Epidermal melanocyte (primary cell): ENCODE data around the gene ACOX2.
"Not testable (repeated sequence)": the region's sequence is repeated elsewhere in the genome, so short reads cannot be mapped to it uniquely, and the experiment has no call there.

Experiments used
- DNase-seq: peaks from one replicate; pipeline ENCODE4 v3.0.0; 2011; ENCODE audit warnings: low spot score; ENCODE audit not compliant: insufficient read length

The ACOX2 gene

DNA sequence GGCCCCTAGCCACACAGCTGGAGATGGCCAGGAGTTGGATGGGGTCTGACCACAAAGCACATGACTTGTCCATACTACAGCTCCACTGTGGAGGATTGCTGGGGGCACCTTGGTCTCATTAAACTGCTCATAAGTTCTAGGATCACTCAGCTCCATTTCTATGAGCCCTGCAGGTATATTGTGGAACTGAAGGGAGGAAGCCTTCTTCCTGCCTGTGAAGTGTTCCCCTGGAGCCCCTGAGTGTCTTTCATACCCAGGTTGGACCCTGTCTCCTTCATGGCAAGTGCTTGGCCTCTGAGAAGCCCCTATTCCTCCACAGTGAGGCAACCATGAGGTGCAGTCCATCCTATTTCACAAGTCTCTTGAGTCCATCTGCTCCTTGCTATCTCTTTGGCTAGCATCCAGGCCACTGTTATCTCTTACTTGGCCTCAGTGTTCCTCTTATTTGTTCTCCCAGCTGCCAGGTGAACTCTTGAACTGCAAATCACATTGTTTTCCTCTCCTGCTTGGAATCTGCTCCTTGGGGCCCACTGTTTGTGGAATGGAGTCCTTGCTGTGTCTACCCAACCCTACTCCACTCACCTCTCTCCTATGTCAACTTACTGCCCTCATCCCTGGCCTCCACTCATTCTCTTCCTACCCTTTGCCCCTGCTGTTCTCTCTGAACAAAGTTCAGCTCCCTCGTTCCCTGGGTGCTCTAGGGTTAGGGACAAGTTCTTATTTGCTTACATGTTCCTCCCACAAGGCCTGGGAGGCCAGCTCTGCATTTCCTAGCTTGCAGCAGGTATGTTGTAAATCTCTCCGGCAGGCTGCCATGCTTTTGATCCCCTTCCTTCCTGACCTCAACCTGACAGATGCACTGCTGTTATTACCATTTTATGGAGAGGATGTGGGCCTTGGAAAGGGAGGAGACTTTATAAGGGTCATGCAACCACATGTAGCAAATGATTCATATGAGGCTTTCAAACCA lies 1.2 kb downstream of the ACOX2 start:
- DNase-seq: no peak

GRCh38 chr3:58534592-58535494 lies 2.1 kb downstream of the ACOX2 start:
- DNase-seq: no peak

DNA sequence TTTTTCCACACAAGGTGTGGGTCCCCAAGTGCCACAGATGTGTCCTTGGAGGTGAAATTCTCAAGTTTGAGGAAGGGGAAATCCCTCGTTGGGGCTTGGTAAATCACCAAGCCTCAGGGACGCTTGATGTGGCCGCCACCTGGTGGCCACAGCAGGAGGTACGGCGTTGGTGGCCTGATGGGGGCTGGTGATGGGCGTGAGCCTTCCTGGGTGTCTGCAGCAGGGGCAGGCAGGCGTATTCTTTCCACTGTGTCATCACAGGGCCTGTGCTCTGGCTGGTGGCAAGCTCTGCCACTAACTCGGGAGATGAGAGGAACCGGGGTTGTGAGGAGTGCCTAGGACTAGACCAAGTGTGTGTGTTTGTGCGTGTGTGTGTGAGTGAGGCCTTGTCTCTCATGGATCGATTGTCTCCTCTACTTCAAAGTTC lies 4.2 kb downstream of the ACOX2 start:
- peak; percentile 75 for DNase-seq

GRCh38 chr3:58531956-58532355 lies 5.0 kb downstream of the ACOX2 start:
- no peak for DNase-seq

- DNase-seq: no peak
These were observed 5.4 kb downstream of the ACOX2 start for GRCh38 chr3:58531555-58531954.

DNA sequence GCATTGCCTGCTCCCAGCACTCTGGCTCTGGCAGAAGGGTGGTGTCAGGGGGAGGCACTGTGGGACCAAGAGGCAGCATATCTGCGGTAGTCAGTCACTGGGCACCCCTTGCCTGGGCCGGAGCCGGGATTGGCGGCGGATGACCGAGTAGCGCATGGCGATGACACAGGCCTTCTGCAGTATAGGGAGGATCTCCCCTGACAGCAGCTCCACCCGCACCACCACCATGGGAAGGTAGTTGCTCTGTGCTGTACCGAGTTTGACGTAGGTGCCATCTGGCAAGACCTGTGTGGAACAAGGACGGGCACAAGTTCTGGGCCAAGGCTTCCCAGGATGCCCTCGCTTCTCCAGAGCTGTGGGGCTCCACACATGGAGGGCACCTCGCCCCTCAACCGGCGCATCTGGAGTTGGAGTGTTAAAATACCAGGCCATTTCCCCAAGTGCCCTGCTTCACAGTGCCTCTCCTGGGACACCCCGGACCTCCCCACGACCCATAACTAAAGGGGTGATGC lies 6.6 kb downstream of the ACOX2 start:
- DNase-seq: no peak

DNA sequence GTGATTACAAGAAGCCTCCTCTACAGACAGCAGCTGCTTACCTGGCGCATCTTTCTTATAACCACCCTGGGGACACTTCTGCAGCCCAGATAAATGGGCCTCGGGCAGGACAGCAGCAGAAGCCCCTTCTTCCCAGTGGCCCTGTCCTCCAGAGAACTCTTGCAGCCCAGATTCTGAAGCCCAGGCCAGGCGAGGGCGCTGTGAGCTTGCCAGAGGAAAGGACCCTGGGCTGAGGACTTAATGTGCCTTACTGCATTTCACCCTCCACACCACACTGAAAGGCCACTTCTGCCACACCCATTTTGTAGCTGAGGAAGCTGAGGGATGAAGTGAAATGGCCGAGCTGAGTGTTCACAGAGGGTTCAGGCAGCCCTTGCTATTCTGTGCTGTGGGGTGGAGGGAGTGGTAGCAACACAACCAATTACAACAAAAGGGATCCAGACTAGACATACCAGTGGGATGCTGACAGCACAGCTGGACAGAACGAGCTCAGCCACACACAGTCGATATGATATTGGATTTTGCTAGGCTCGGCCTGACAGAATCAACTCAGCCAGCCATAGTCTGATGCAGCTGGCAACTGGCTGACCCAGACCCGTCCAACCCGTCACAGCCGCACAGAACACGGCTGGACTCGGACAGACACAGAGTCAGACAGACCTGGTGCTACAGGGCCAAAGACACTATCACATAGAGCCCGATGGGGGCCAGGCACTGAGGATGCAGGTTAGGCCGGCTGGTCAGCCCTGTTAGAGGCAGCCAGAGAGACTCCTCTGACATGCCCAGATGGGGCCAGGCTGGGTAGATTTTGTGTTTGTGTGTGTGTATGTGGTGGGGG lies 7.3 kb downstream of the ACOX2 start:
- DNase-seq: no peak

GRCh38 chr3:58528629-58529028 lies 8.4 kb downstream of the ACOX2 start:
- DNase-seq: no peak

DNA sequence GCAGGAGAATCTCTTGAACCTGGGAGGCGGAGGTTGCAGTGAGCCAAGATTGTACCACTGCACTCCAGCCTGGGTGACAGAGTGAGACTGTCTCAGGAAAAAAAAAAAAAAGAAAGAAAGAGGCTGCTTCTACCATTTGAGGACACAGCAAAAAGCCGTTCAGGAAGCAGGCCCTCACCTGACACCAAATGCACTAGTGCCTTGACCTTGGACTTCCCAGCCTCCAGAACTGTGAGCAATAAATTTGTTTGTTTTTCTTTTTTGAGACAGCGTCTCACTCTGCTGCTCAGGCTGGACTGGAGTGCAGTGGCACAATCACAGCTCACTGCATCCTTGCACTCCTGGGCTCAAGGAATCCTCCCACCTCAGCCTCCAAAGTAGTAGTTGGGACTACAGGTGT lies 9.6 kb downstream of the ACOX2 start:
- not testable (repeated sequence) for DNase-seq

- DNase-seq: peak; percentile 54
These were observed 10.5 kb downstream of the ACOX2 start for GRCh38 chr3:58526515-58526957.

DNA sequence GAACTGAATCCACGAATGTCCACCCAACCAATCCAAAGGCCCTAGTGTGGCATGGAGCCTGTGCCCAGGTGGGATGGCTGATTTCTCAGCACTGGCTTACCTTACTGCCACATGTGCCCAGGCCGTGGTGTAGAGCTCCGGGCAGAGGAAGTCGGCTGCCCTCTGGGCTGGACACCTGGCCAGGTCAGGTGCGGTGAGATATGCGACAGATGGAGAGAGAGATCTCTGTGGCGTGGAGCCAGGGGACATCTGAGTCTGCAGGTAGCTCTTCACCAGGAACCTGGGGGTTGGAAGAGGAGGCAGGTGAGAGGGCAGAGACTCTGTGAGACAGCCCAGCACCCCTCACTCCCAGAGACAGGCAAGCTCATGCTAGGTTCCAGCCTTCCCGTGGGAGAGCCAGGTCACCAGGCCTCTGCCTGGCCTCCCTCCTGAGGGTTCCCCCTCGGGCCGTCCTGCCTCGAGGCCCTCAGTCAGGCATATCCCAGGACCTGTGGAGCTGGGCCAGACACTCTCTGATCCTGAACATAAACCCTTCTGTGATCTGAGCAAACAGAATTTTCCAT lies 12.6 kb downstream of the ACOX2 start:
- DNase-seq: no peak

- no peak for DNase-seq
These were observed 14.1 kb downstream of the ACOX2 start for GRCh38 chr3:58522759-58523425.

DNA sequence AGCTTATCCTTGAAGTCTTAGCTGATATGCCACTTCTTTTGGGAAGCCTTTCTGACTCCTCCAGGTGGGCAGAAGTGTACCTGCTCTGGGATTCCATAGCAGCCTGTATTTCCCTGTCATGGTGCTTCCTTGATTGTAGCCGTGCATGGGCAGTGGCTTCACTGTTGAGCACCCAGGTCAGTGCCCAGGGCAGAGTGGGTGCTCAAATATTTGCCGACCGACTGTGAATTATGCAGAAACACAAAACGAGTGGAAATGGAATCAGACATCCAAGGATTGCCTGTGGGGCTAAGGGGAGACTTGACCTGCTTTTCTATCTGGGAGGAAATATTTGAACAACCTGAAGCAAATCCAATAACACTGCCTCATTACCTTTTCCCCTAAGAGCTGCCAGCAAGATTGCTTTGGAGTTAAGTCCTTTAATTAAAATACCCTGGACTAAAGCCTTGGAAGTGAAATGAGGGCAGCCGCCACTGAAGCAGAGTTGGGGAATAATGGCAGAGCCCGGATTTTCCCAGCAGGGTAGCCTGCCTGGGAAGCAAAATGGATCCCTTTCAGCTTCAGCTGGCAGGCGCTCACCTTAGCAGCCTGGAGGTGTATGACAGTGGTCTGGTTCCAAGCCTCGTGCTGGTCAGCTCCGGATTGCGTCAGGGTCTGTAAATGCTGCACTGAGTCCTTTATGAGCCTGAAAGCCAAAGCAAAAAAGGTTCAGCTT lies 14.9 kb downstream of the ACOX2 start:
- no peak for DNase-seq

DNA sequence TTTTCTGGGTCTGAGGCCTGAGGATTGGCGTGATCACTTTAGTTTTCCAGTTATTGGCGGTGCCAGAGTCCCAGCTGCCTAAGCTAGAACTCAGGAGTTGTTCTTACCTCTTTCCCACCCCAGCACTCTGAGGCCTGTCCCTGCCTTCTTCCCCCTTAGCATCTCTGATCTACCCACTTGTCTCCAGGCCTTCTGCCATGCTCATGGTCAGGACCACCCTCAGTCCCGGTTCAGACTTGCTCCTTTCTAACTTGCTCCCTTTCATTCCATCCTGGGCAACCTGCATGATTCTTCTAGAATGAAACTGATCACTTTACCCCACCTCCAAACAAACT lies 15.7 kb downstream of the ACOX2 start:
- DNase-seq: no peak

DNA sequence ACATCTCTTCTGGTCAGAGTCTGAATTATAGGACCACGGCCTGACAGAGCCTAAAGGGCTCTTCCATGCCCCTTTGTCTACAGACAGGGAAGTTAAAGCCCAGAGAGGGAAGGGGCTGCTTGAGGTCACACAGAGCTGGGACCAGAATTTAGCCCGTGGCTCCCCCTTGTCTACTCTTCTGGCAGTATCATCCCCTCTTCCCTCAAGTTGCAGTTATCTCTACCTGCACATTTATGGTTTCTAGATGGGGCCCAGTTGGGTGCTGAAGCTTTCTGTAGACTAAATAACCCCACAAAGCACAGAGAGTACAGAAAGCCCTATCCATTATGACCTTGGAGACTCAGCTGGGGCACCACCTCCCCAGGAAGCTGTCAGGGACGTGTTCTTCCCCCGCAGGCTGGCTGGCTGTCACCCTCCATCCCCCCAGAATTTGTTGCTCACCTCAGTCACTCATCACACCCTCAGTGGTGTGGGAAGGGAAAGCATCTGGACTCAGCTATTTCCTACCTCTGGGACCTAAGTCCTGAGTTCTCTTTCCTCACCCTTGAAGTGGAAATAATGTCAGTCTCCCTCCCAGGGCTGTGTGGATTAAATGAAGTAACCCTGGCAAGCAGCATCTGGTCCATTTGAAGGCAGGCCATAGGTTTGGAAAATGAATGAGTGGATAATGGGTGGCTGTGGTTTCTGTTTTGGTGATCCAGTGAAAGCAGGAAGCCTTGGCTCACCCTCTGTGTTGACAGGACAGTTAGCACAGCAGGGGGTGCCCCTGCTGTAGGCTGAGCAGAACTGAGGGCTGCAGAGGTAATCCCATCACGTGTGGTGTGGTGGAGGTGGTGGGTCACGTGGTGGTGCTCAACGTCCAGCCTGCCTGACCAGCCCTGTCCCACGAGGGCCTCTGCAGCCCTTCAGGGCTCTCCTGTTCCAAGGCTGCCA lies 16.3 kb downstream of the ACOX2 start:
- no peak for DNase-seq

DNA sequence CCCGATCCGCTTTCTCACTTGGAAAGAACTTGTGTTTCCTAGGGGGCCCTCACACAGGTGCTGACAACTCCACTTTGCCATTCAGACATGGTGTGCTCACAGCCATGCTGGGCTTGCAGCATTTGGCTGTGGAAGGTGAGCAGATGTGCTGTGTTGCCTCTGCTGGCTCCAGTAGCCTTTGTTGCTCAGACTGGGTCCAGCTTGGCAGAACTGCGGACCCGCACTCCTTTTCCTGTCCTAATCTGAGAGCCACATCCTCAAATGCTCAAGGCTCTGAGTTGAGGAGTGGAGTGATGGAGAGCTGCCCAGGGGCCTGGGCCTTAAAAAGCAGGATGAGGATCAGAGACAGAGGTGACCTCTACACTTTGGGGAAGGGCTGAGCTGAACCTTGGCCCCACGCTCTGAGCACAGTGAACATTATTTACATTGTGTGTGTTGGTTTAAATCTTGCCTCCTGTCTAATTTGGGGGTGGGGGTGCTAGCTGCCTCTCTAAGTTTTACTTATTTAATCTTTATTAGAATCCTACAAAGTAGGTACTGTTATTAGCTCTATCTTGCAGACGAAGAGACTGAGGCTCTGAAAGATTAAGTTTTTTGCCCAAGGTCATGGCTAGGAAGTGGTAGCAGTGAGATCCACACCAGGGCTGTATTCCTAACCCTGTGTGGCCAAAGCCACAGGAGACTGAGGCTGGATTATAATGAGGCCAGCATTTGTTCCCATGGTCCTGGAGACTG lies 17.2 kb downstream of the ACOX2 start:
- DNase-seq: no peak

GRCh38 chr3:58518291-58518789 lies 18.6 kb downstream of the ACOX2 start:
- DNase-seq: no peak

DNA sequence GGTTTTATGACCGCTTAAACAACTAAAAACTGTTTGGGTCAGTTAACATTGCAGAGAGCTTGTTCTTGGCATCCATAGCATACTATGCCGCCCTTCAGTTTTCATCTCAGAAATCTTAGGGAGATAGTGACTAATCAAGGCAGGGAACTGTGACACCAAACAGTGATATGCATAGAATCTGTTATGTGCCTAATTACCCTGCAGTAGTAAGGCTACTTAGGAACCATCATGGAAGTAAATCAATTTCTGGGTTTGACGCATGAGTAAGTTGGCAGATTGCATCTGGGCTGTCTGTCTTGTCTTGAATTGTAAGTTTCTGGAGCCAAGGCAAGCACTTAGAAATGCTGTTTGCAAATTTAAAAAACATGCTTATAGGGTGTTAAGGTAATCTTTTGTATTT lies 22.6 kb downstream of the ACOX2 start:
- no peak for DNase-seq
